GM21717 (cell line): ENCODE results near the gene AGXT.

ENCODE experiments used
- ATAC-seq: cut with Tn5 transposase; IDR thresholded peaks from one replicate; pipeline ENCODE4 v1.9.1; 2021; ENCODE audit warnings: mild to moderate bottlenecking, moderate library complexity; ENCODE audit not compliant: unreplicated experiment

The AGXT gene

DNA sequence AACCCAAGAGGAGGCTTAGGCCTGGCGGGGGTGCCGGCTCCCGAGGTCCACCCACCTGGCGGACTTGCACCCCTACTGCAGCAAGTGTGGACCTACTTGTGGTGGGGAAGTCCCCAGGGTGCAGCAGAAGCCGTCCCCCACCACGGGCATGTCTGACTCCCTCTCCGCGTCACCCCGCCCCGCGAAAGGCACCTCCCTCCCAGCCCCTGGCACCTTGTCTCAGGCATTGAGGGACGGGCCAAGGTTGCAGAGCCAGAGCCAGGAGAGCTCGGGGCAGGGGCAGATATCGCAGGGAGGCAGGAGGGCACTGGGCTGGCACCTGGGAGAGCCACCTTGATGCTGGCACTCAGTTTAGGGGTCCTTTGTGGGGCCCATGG, 56.6 kb downstream of the AGXT start:
- no peak for ATAC-seq

DNA sequence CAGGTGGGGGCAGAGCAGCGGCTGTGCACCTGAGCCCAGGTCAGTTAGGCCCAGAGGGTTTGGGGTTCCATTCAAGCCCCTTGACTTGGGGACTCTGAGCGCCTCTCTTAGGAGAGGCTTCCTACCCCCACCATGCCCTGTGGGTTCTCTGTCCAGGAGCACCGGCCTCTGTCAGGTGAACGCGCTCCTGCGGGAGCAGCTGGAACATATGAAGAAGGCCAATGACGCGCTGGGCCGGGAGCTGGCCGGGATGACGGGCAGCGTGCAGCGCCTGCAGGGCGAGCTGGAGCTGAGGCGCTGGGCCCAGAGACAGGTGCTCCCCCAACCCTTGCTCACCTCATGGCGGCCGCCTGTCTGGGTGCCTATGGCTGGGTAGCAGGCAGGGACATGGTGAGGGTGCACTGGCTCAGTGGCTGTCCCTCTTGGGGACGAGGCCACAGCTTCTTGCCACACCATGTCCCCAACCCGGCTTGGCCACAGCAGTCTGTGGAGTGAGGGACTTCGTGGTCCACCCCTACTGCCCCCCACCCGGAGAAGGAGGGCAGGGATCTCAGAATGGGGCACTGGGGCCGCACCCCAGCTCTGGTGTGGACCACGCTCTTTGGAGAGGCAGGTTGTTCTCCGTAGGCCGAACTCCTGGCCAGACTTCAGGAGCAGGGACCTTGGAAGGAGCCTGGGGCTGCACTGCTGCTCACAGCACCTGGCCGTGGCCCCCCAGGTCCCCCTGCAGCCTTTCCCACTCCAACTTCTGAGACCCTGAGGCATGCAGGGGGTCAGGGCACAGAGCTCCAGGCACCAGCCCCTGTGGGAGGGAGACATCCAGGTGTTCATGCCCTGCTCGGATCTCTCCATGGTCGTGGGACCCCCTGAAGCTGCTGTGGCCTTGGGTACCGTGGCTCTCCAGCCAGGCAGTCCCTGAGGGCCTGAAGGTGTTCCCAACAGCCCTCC, 57.2 kb downstream of the AGXT start:
- no peak for ATAC-seq

GRCh38 chr2:240926516-240927389, 58.1 kb downstream of the AGXT start:
- no peak for ATAC-seq

DNA sequence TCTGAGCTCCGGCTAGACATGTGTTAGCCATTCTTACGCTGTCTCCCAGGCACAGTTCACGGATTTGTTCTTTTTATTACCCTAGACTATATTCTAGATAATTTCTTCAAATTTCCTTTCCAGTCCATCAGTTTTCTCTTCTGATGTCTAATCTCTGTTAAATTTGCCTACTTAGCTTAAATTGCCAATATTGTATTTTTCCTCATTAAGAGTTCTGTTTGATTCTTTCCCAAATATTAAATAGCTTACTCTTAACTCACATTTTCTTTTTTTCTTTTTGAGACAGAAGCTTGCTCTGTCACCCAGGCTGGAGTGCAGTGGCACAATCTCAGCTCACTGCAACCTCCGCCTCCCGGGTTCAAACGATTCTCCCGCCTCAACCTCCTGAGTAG, 58.8 kb downstream of the AGXT start:
- ATAC-seq = no peak

- no peak for ATAC-seq
Measured at GRCh38 chr2:240928476-240929363, 60.1 kb downstream of the AGXT start.

GRCh38 chr2:240929364-240930095, 60.9 kb downstream of the AGXT start:
- ATAC-seq = no peak
